CD14-positive monocyte (primary cell): ENCODE data around the gene SMARCA2. TPM values are rescaled to one million over a fixed set of nuclear protein-coding genes. Genes with fewer than 3 reads are reported as not detected.

ENCODE experiments used
- DNase-seq, 3 donors: peaks; one replicate each; pipeline ENCODE4 v3.0.0-alpha.2; 2011 to 2022
- H2AFZ ChIP-seq: 2 replicates; pipeline ENCODE4 v1.6.0; 2012; ENCODE audit warnings: mild to moderate bottlenecking, low read depth, low read length, inconsistent platforms; ENCODE audit not compliant: insufficient read depth, poor library complexity, severe bottlenecking
- H3K27ac ChIP-seq, 2 donors: 1 replicate in 1 of 2; 2 replicates in 1 of 2; pipeline ENCODE4 v1.5.1; 2012 to 2013; ENCODE audit warnings: low read length in 2 of 2, control low read depth in 1 of 2, inconsistent platforms in 1 of 2, low read depth in 1 of 2, mild to moderate bottlenecking in 1 of 2
- H3K27me3 ChIP-seq, 2 donors: one replicate each; pipeline versions ENCODE4 v1.6.0 to v1.6.1; 2011 to 2013; ENCODE audit warnings: low read length in 2 of 2; ENCODE audit not compliant: control insufficient read depth in 2 of 2, insufficient read depth in 2 of 2
- H3K36me3 ChIP-seq, 2 donors: replicated peaks in 1 of 2; 1 replicate in 1 of 2; 2 replicates in 1 of 2; pipeline versions ENCODE4 v1.5.1 to v1.6.1; 2012 to 2013; ENCODE audit warnings: low read length in 2 of 2, control low read depth in 1 of 2, inconsistent platforms in 1 of 2, mild to moderate bottlenecking in 1 of 2; ENCODE audit not compliant: insufficient read depth in 2 of 2, control insufficient read depth in 1 of 2
- H3K4me1 ChIP-seq, 2 donors: 1 replicate in 1 of 2; 2 replicates in 1 of 2; pipeline versions ENCODE4 v1.5.1 to v1.6.1; 2012 to 2013; ENCODE audit warnings: low read length in 2 of 2, control low read depth in 1 of 2, inconsistent platforms in 1 of 2, mild to moderate bottlenecking in 1 of 2, moderate library complexity in 1 of 2; ENCODE audit not compliant: insufficient read depth in 2 of 2, control insufficient read depth in 1 of 2
- H3K4me2 ChIP-seq: replicated peaks from 2 replicates; pipeline ENCODE3; 2012; ENCODE audit warnings: low read length, moderate library complexity, mild to moderate bottlenecking; ENCODE audit not compliant: poor library complexity, severe bottlenecking; ENCODE audit errors: extremely low read depth
- H3K4me3 ChIP-seq, 3 experiments: fragments of 200-600 bp in 1 of 3; sonication (generic) in 1 of 3; replicated peaks in 1 of 3; 1 replicate in 2 of 3; 2 replicates in 1 of 3; pipeline ENCODE4 v1.5.1; 2011 to 2013; ENCODE audit warnings: low read length in 3 of 3, mild to moderate bottlenecking in 3 of 3, control low read depth in 2 of 3, low read depth in 2 of 3, inconsistent platforms in 1 of 3, moderate library complexity in 1 of 3
- H3K79me2 ChIP-seq: 2 replicates; pipeline ENCODE4 v1.6.0; 2012; ENCODE audit warnings: mild to moderate bottlenecking, control low read depth, inconsistent platforms, low read length, moderate library complexity; ENCODE audit not compliant: insufficient read depth
- H3K9ac ChIP-seq: 2 replicates; pipeline ENCODE4 v1.6.0; 2017; ENCODE audit warnings: low read length, mild to moderate bottlenecking; ENCODE audit not compliant: insufficient read depth, poor library complexity, severe bottlenecking
- H3K9me3 ChIP-seq, 2 donors: replicated peaks in 1 of 2; 1 replicate in 1 of 2; 2 replicates in 1 of 2; pipeline versions ENCODE4 v1.5.1 to v1.6.1; 2012 to 2013; ENCODE audit warnings: low read length in 2 of 2, control low read depth in 1 of 2; ENCODE audit not compliant: control insufficient read depth in 1 of 2, insufficient read depth in 1 of 2
- H4K20me1 ChIP-seq: 2 replicates; pipeline ENCODE4 v1.6.0; 2012; ENCODE audit warnings: mild to moderate bottlenecking, low read length, control low read depth, moderate library complexity; ENCODE audit not compliant: insufficient read depth
- H3K27ac Mint-ChIP-seq, 7 donors: one replicate each; pipeline ENCODE4 v1.8.0; 2020; ENCODE audit warnings: mild to moderate bottlenecking in 7 of 7, mixed read lengths in 7 of 7, moderate library complexity in 6 of 7, inconsistent platforms in 2 of 7
- H3K27me3 Mint-ChIP-seq, 3 donors: one replicate each; pipeline ENCODE4 v1.8.0; 2021 to 2022; ENCODE audit warnings: low read depth in 3 of 3, mild to moderate bottlenecking in 3 of 3, mixed read lengths in 3 of 3, moderate library complexity in 3 of 3, inconsistent platforms in 1 of 3
- H3K36me3 Mint-ChIP-seq, 2 donors: one replicate each; pipeline ENCODE4 v1.8.0; 2020; ENCODE audit warnings: mixed read lengths in 2 of 2, inconsistent platforms in 1 of 2, mild to moderate bottlenecking in 1 of 2
- H3K4me1 Mint-ChIP-seq: one replicate; pipeline ENCODE4 v1.8.0; 2020; ENCODE audit warnings: mild to moderate bottlenecking, mixed read lengths
- H3K4me3 Mint-ChIP-seq, 2 donors: one replicate each; pipeline ENCODE4 v1.8.0; 2020; ENCODE audit warnings: mild to moderate bottlenecking in 2 of 2, mixed read lengths in 2 of 2, moderate library complexity in 1 of 2
- H3K9me3 Mint-ChIP-seq, 7 donors: one replicate each; pipeline ENCODE4 v1.8.0; 2020 to 2022; ENCODE audit warnings: mixed read lengths in 7 of 7, mild to moderate bottlenecking in 6 of 7, moderate library complexity in 6 of 7, inconsistent platforms in 2 of 7
- CTCF ChIP-seq: fragments of 200-600 bp; IDR thresholded peaks from one replicate; pipeline ENCODE4 v1.8.0; 2022; ENCODE audit warnings: antibody characterized with exemption, mild to moderate bottlenecking
- WGBS: methylation state at CpG from one replicate; pipeline ENCODE4 v1.1.5; 2013; ENCODE audit warnings: missing lambda C conversion rate; ENCODE audit not compliant: insufficient coverage; 5-methylcytosine and 5-hydroxymethylcytosine counted together
- intact Hi-C, 2 donors: fragments of 100-400 bp; cut with micrococcal nuclease; formaldehyde crosslinking; loops; one replicate each; pipeline versions ENCODE4 v1.15.0 to v1.15.1; 2023
- polyA plus RNA-seq, 3 donors: library from polyadenylated mRNA; depleted of rRNA in 1 of 3; unstranded in 2 of 3; stranded (reverse) in 1 of 3; fragments of 300-500 nt in 2 of 3; fragments of >200 nt in 1 of 3; fragmentation: Illumina TruSeq in 2 of 3; gene quantifications; 1 replicate in 2 of 3; 2 replicates in 1 of 3; pipeline ENCODE4 v1.2.3, GENCODE V29; 2012 to 2021

Gene SMARCA2
- polyA plus RNA-seq, 3 donors: 11.0 to 54.7 (median 11.8) TPM

GRCh38 chr9:2072752-2073405, 57.7 kb downstream of the SMARCA2 start:
- Histone ChIP-seq H2AFZ (no peak overlapping the region), H3K9me3 (no peaks in the 10 kb centered on the region), H3K27me3 (no peaks in the 10 kb centered on the region), H3K4me1 (no peaks in the 10 kb centered on the region), H3K9ac (no peak overlapping the region), H3K27ac (no peak overlapping the region), H4K20me1 (no peaks in the 10 kb centered on the region), H3K36me3 (peaks cover 93 to 100% of the 10 kb centered on the region in 2 donors), H3K79me2 (no peaks in the 10 kb centered on the region), H3K4me3 (no peak overlapping the region), H3K4me2 (no peak overlapping the region)
- intact Hi-C loops: no loop called here
- Mint-ChIP-seq H3K9me3 (no peaks in the 10 kb centered on the region), H3K4me1 (no peaks in the 10 kb centered on the region), H3K36me3 (peaks cover 95 to 96% of the 10 kb centered on the region in 2 donors), H3K4me3 (no peak overlapping the region), H3K27ac (peak overlapping the region in 2 of 7 donors; percentile 32 to 50), H3K27me3 (no peaks in the 10 kb centered on the region)
- TF ChIP-seq CTCF: no peak
- 100% methylated on average over 4 of the region's 8 CpGs for WGBS
- DNase-seq: no peak

- Histone ChIP-seq H3K27me3 (no peaks in the 10 kb centered on the region), H2AFZ (no peak overlapping the region), H4K20me1 (no peaks in the 10 kb centered on the region), H3K27ac (no peak overlapping the region), H3K9me3 (no peaks in the 10 kb centered on the region), H3K4me2 (no peak overlapping the region), H3K36me3 (peaks cover 88 to 99% of the 10 kb centered on the region in 2 donors), H3K4me3 (no peak overlapping the region), H3K4me1 (no peaks in the 10 kb centered on the region), H3K9ac (no peak overlapping the region), H3K79me2 (no peaks in the 10 kb centered on the region)
- Mint-ChIP-seq H3K9me3 (peaks cover 0 to 1% (median 0%) of the 10 kb centered on the region in 7 donors), H3K36me3 (peaks cover 83 to 92% of the 10 kb centered on the region in 2 donors), H3K27me3 (no peaks in the 10 kb centered on the region), H3K4me3 (no peak overlapping the region), H3K27ac (no peak overlapping the region), H3K4me1 (peaks cover 5% of the 10 kb centered on the region)
- TF ChIP-seq CTCF: no peak
- intact Hi-C loops: loop anchor here in 1 of 2 donors (10.0 kb wide), 1 partner anchor 138 kb away; no protein-coding TSS in a partner anchor
- WGBS: no CpG with 5 or more reads among the region's 2 CpGs
- no peak for DNase-seq
These were observed 67.6 kb downstream of the SMARCA2 start for GRCh38 chr9:2082772-2083171.
